ENCODE results near the gene RIBC2. TPM values are rescaled to one million over a fixed set of nuclear protein-coding genes. Genes with fewer than 3 reads are reported as not detected.

RIBC2 gene
- polyA plus RNA-seq, 1 of the 3 experiments (the other 2 are of a cell fraction) = not detected

DNA sequence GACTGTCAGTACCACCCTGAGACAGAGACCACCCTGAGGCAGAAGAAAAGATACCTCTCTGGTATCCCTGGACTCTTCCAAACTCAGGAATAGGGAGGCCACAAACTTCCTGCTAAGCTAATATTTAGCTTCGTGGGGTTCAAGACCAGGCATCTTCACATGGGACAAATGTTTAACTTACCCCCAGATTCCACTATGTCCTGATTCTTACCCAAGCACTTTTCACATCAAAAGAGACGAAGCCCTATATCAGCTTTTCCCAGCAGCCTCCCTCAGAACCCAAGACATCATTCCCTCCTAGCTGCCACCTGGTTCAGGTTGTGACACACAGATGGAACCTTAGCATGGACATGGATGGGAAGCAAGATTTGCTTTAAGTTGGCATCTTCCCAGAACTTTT is 32.1 kb upstream of the RIBC2 start:
- Histone ChIP-seq H3K36me3 (replicated peaks in 1 of 2; ENCODE audit: control insufficient read depth in 1 of 2, insufficient read depth in 2 of 2, low read length in 1 of 2) (no peaks in the 10 kb centered on the region), H3K9me3 (no peaks in the 10 kb centered on the region), H4K20me1 (ENCODE audit: insufficient read depth) (0 out of 2 replicates have a peak, but pooled peaks cover 3% of the 10 kb centered on the region), H2AFZ (ENCODE audit: low read depth) (no peak overlapping the region), H3K79me2 (ENCODE audit: insufficient read depth) (no peaks in the 10 kb centered on the region), H3K4me1 (ENCODE audit: control insufficient read depth in 1 of 2, insufficient read depth in 2 of 2, low read depth in 1 of 2, low read length in 1 of 2) (no peaks in the 10 kb centered on the region), H3K9me2 (no peaks in the 10 kb centered on the region), H3K4me3 (ENCODE audit: low read depth in 2 of 2, low read length in 1 of 2) (no peak overlapping the region), H3F3A (replicated peaks; ENCODE audit: insufficient read depth) (no peaks in the 10 kb centered on the region), H3K4me2 (no peak overlapping the region), H3K27ac (ENCODE audit: low read depth in 2 of 2, low read length in 1 of 2) (no peak overlapping the region), H3K9ac (no peak overlapping the region), H3K27me3 (ENCODE audit: insufficient read depth) (no peaks in the 10 kb centered on the region; the same call in 1 of the 2 replicates)
- DNase-seq = no peak
- ChIA-PET CTCF (interaction anchor here (1.1 to 2.4 kb wide), 2 partner anchors 10 to 19 kb away, joined by 3 to 6 read pairs; no protein-coding TSS in a partner anchor), POLR2A (interaction anchor here (0.7 kb wide), 1 partner anchor 19 kb away, joined by 3 read pairs; no protein-coding TSS in a partner anchor)
- no peak for TF ChIP-seq JUND (IDR thresholded peaks at IDR 0.05)
- no peak for TF ChIP-seq NFIC (IDR thresholded peaks at IDR 0.05; ENCODE audit: borderline replicate concordance)
- no peak for TF ChIP-seq GABPA (IDR thresholded peaks at IDR 0.05; ENCODE audit: low read depth)
- TF ChIP-seq EZH2phosphoT487 (IDR thresholded peaks at IDR 0.05; ENCODE audit: borderline replicate concordance, low read depth) = no peak
- no peak for TF ChIP-seq ZBTB33 (IDR thresholded peaks at IDR 0.05; ENCODE audit: borderline replicate concordance, low read depth)
- TF ChIP-seq TAF1 (IDR thresholded peaks at IDR 0.05; ENCODE audit: borderline replicate concordance, low read depth, low read length) = no peak
- TF ChIP-seq, protein P1, sequence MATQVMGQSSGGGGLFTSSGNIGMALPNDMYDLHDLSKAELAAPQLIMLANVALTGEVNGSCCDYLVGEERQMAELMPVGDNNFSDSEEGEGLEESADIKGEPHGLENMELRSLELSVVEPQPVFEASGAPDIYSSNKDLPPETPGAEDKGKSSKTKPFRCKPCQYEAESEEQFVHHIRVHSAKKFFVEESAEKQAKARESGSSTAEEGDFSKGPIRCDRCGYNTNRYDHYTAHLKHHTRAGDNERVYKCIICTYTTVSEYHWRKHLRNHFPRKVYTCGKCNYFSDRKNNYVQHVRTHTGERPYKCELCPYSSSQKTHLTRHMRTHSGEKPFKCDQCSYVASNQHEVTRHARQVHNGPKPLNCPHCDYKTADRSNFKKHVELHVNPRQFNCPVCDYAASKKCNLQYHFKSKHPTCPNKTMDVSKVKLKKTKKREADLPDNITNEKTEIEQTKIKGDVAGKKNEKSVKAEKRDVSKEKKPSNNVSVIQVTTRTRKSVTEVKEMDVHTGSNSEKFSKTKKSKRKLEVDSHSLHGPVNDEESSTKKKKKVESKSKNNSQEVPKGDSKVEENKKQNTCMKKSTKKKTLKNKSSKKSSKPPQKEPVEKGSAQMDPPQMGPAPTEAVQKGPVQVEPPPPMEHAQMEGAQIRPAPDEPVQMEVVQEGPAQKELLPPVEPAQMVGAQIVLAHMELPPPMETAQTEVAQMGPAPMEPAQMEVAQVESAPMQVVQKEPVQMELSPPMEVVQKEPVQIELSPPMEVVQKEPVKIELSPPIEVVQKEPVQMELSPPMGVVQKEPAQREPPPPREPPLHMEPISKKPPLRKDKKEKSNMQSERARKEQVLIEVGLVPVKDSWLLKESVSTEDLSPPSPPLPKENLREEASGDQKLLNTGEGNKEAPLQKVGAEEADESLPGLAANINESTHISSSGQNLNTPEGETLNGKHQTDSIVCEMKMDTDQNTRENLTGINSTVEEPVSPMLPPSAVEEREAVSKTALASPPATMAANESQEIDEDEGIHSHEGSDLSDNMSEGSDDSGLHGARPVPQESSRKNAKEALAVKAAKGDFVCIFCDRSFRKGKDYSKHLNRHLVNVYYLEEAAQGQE (IDR thresholded peaks at IDR 0.05; ENCODE audit: low read depth, low read length) = no peak
- no peak for TF ChIP-seq TEAD4 (IDR thresholded peaks at IDR 0.05; ENCODE audit: borderline replicate concordance, insufficient read depth)
- TF ChIP-seq RXRA (IDR thresholded peaks at IDR 0.05; ENCODE audit: borderline replicate concordance, low read depth) = no peak
- TF ChIP-seq ELF1 (IDR thresholded peaks at IDR 0.05) = no peak
- no peak for TF ChIP-seq FOSL2 (IDR thresholded peaks at IDR 0.05; ENCODE audit: borderline replicate concordance, low read depth)
- TF ChIP-seq SIN3A (IDR thresholded peaks at IDR 0.05; ENCODE audit: borderline replicate concordance, low read depth, low read length) = no peak
- no peak for TF ChIP-seq GATA2 (CRISPR knock-in tag; IDR thresholded peaks at IDR 0.05)
- no peak for TF ChIP-seq USF2 (IDR thresholded peaks at IDR 0.05; ENCODE audit: borderline replicate concordance, low read depth, low read length)
- WGBS (ENCODE audit: low lambda C conversion rate) = 28% methylated on average over 2 of the region's 2 CpGs

Measured in SK-N-SH (cell line).